Measurements from ENCODE around the gene HIPK3.
A peak's percentile ranks its signal among the peaks of the same experiment; 100 is the strongest.
"Not testable (repeated sequence)": the region's sequence is repeated elsewhere in the genome, so short reads cannot be mapped to it uniquely, and the experiment has no call there.

Gene HIPK3

GRCh38 chr11:33257160-33257896 is at the start of gene HIPK3:
TSS of gene HIPK3 (plus strand) at chr11:33257381.
- peak; percentile 80 for DNase-seq (ENCODE audit: low spot score)

GRCh38 chr11:33207408-33207985 is 49.7 kb upstream of the HIPK3 start:
- no peak for DNase-seq (ENCODE audit: low spot score)

GRCh38 chr11:33208150-33208549 is 49.0 kb upstream of the HIPK3 start:
- DNase-seq (ENCODE audit: low spot score) = no peak

GRCh38 chr11:33211153-33211552 is 46.0 kb upstream of the HIPK3 start:
- DNase-seq (ENCODE audit: low spot score) = no peak

GRCh38 chr11:33211580-33211979 is 45.6 kb upstream of the HIPK3 start:
- no peak for DNase-seq (ENCODE audit: low spot score)

- no peak for DNase-seq (ENCODE audit: low spot score)
Observed at GRCh38 chr11:33214187-33214586, 43.0 kb upstream of the HIPK3 start.

- DNase-seq (ENCODE audit: low spot score) = no peak
Observed at GRCh38 chr11:33214767-33215166, 42.4 kb upstream of the HIPK3 start.

- DNase-seq (ENCODE audit: low spot score) = not testable (repeated sequence)
Observed at GRCh38 chr11:33216676-33217075, 40.5 kb upstream of the HIPK3 start.

GRCh38 chr11:33222052-33222750 is 35.0 kb upstream of the HIPK3 start:
- no peak for DNase-seq (ENCODE audit: low spot score)

- DNase-seq (ENCODE audit: low spot score) = no peak
Observed at GRCh38 chr11:33225371-33225770, 31.8 kb upstream of the HIPK3 start.

- DNase-seq (ENCODE audit: low spot score) = no peak
Observed at GRCh38 chr11:33227578-33228261, 29.5 kb upstream of the HIPK3 start.

GRCh38 chr11:33234397-33235190 is 22.6 kb upstream of the HIPK3 start:
- DNase-seq (ENCODE audit: low spot score) = no peak

- no peak for DNase-seq (ENCODE audit: low spot score)
Observed at GRCh38 chr11:33237039-33237597, 20.1 kb upstream of the HIPK3 start.

- no peak for DNase-seq (ENCODE audit: low spot score)
Observed at GRCh38 chr11:33242575-33242974, 14.6 kb upstream of the HIPK3 start.

GRCh38 chr11:33243654-33244053 is 13.5 kb upstream of the HIPK3 start:
- not testable (repeated sequence) for DNase-seq (ENCODE audit: low spot score)

GRCh38 chr11:33248416-33248971 is 8.7 kb upstream of the HIPK3 start:
- DNase-seq (ENCODE audit: low spot score) = no peak

- peak; percentile 34 for DNase-seq (ENCODE audit: low spot score)
Observed at GRCh38 chr11:33256031-33256812, 959 bp upstream of the HIPK3 start.

GRCh38 chr11:33256813-33257159 is 395 bp upstream of the HIPK3 start:
- no peak for DNase-seq (ENCODE audit: low spot score)

GRCh38 chr11:33257897-33258630 is 883 bp downstream of the HIPK3 start:
- DNase-seq (ENCODE audit: low spot score) = peak; percentile 87

Measured in SW480 (cell line).